Pancreas (tissue), 10 donors: Measurements from ENCODE around the gene DACT3. TPM values are rescaled to one million over a fixed set of nuclear protein-coding genes. Genes with fewer than 3 reads are reported as not detected.

Experiments used
- ATAC-seq, 4 donors: fragments of 200-7000 bp; cut with Tn5 transposase; one replicate each; pipeline versions ENCODE4 v1.8.0 to v1.9.1; 2020; ENCODE audit warnings: mild to moderate bottlenecking in 4 of 4, moderate library complexity in 4 of 4
- DNase-seq, 6 donors: peaks; one replicate each; pipeline ENCODE4 v3.0.0-alpha.2; 2020
- FAIRE-seq: peaks from 2 replicates; lab custom pipeline; 2012; peaks lifted over from hg19 to GRCh38; lab: Jason Lieb, UNC
- H3K27ac ChIP-seq, 4 donors: fragments of 200-600 bp; sonication (generic); 1 replicate in 3 of 4; 2 replicates in 1 of 4; pipeline versions ENCODE4 v1.5.0 to v1.8.0; 2020
- H3K27me3 ChIP-seq, 4 donors: fragments of 200-600 bp; one replicate each; pipeline ENCODE4 v1.8.0; 2021
- H3K36me3 ChIP-seq, 3 donors: fragments of 200-600 bp; sonication (generic) in 1 of 3; one replicate each; pipeline versions ENCODE4 v1.5.0 to v1.8.0; 2020 to 2021
- H3K4me1 ChIP-seq, 3 donors: fragments of 200-600 bp; one replicate each; pipeline ENCODE4 v1.8.0; 2021
- H3K4me3 ChIP-seq, 4 donors: fragments of 200-600 bp; sonication (generic) in 2 of 4; one replicate each; pipeline versions ENCODE4 v1.5.0 to v1.8.0; 2020 to 2021
- H3K9me3 ChIP-seq, 4 donors: fragments of 200-600 bp; one replicate each; pipeline ENCODE4 v1.8.0; 2021
- CTCF ChIP-seq, 4 donors: fragments of 200-600 bp; sonication (generic) in 3 of 4; IDR thresholded peaks; one replicate each; pipeline versions ENCODE4 v1.5.0 to v1.8.0; 2021; ENCODE audit warnings: antibody characterized with exemption in 4 of 4
- WGBS, 2 donors: extraction: QIAGEN DNeasy Blood & Tissue Kit; methylation state at CpG; one replicate each; pipeline ENCODE4 v1.1.7; 2013; 5-methylcytosine and 5-hydroxymethylcytosine counted together
- intact Hi-C, 3 donors: fragments of 100-400 bp; cut with DNase I; formaldehyde crosslinking; loops; one replicate each; pipeline versions ENCODE4 v1.11.1 to v1.14.2; 2022
- polyA plus RNA-seq, 2 donors: library from polyadenylated mRNA; stranded (reverse); fragments of 200-250 nt; gene quantifications; one replicate each; pipeline ENCODE4 v1.2.3, GENCODE V29; 2013
- total RNA-seq, 6 donors: library from RNA; stranded (reverse); fragmentation: NEBNext Ultra II Directional in 4 of 6; extraction: Animal tissue kit (Norgen Biotek cat#: 25700) in 4 of 6; gene quantifications; one replicate each; pipeline versions ENCODE4 v1.2.1 to v1.2.4, GENCODE V29; 2021 to 2023
- donor health status: healthy with polysubstance abuse.
- donor health status: DM: no; HTN: no; CAD: no; lungs with moderate emphysema.
- donor health status: DM: no; HTN: no; CAD: no.
- donor health status: control.
- donor health status: control.
- donor health status: Bipolar disorder and iron deficiency.
- donor health status: DM: yes; HTN: yes; CAD: no.
- donor health status: DM: no; HTN: no; CAD: no.
- donor health status: DM: no; HTN: no; CAD: no.
- donor health status: DM: yes; HTN: yes; CAD: no.

DACT3 gene
- total and polyA plus RNA-seq, 8 donors = 0.24 to 1.7 (median 0.71) TPM

- 87% methylated on average over 30 of the region's 30 CpGs for WGBS, 2 donors
- H3K36me3 ChIP-seq = peaks cover 0 to 46% (median 27%) of the 10 kb centered on the region in 3 donors
- no peak for TF ChIP-seq CTCF (IDR thresholded peaks at IDR 0.05)
- no peak for FAIRE-seq
- peak in 1 of 6 donors; percentile 50 for DNase-seq
- no peaks in the 10 kb centered on the region for H3K4me1 ChIP-seq
- H3K4me3 ChIP-seq = no peak overlapping the region
- no peaks in the 10 kb centered on the region for H3K9me3 ChIP-seq
- no peaks in the 10 kb centered on the region for H3K27me3 ChIP-seq
- ATAC-seq = no peak
- no peak overlapping the region for H3K27ac ChIP-seq
- intact Hi-C loops = loop anchor here in 2 of 3 donors (5.0 kb wide), 1 partner anchor 53 kb away; the partner anchor contains the start of gene DACT3 (in 2 of the 2)
These were observed 51.2 kb downstream of the DACT3 start for GRCh38 chr19:46609511-46610412.

- H3K27ac ChIP-seq = no peak overlapping the region
- H3K36me3 ChIP-seq = peaks cover 0 to 46% (median 27%) of the 10 kb centered on the region in 3 donors
- ATAC-seq (no peak), DNase-seq (no peak), FAIRE-seq (no peak)
- H3K9me3 ChIP-seq = no peaks in the 10 kb centered on the region
- intact Hi-C loops = no loop called here
- 91 to 93% methylated on average over 26 to 27 of the region's 27 CpGs for whole genome bisulfite sequencing, 2 donors
- H3K4me1 ChIP-seq = peaks cover 4 to 9% (median 5%) of the 10 kb centered on the region in 3 donors
- no peak for TF ChIP-seq CTCF (IDR thresholded peaks at IDR 0.05)
- H3K4me3 ChIP-seq = no peak overlapping the region
- no peaks in the 10 kb centered on the region for H3K27me3 ChIP-seq
These were observed 52.2 kb downstream of the DACT3 start for GRCh38 chr19:46608581-46609345.

- Histone ChIP-seq H3K9me3 (no peaks in the 10 kb centered on the region), H3K4me3 (no peak overlapping the region), H3K4me1 (peaks cover 7 to 14% (median 11%) of the 10 kb centered on the region in 3 donors), H3K36me3 (peaks cover 0 to 46% (median 27%) of the 10 kb centered on the region in 3 donors), H3K27me3 (no peaks in the 10 kb centered on the region), H3K27ac (no peak overlapping the region)
- no peak for TF ChIP-seq CTCF (IDR thresholded peaks at IDR 0.05)
- ATAC-seq (no peak), FAIRE-seq (no peak), DNase-seq (no peak)
- WGBS, 2 donors = 95 to 96% methylated on average over 7 to 9 of the region's 9 CpGs
- intact Hi-C loops = no loop called here
These were observed 52.8 kb downstream of the DACT3 start for GRCh38 chr19:46608178-46608577.

- 82 to 86% methylated on average over 12 of the region's 12 CpGs for WGBS, 2 donors
- Histone ChIP-seq H3K4me3 (no peak overlapping the region), H3K27ac (no peak overlapping the region), H3K4me1 (peaks cover 7 to 18% (median 14%) of the 10 kb centered on the region in 3 donors), H3K9me3 (no peaks in the 10 kb centered on the region), H3K36me3 (peaks cover 0 to 46% (median 27%) of the 10 kb centered on the region in 3 donors), H3K27me3 (no peaks in the 10 kb centered on the region)
- FAIRE-seq = no peak
- ATAC-seq = no peak
- intact Hi-C loops = no loop called here
- DNase-seq = no peak
- no peak for TF ChIP-seq CTCF (IDR thresholded peaks at IDR 0.05)
These were observed 53.5 kb downstream of the DACT3 start for GRCh38 chr19:46607448-46607841.
